ENCODE data around the gene ARSJ. TPM values are rescaled to one million over a fixed set of nuclear protein-coding genes. Genes with fewer than 3 reads are reported as not detected.

ARSJ gene
- total and polyA plus RNA-seq, 2 experiments from 2014 or later: 0.30 TPM; not detected in 1

DNA sequence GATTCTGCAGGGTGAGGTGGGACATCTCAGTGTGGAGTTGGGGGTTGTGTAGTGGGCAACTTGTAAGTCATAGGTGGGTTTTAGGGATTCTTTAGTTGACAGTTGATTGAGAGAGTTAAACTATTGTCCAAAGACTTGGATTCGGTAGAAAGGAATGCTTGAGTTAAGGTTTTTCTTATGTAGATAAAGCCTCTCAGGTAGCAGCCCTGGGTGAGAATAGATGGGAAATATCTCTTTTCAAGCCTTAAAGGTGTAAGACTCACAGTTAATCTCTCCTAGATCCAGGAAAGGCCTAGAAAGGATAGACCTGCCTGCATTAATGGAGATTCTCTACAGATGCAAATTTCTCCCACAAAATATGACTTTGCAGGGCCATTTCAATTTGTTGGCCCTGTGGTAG is 108.4 kb downstream of the ARSJ start:
- TF ChIP-seq, protein P1, sequence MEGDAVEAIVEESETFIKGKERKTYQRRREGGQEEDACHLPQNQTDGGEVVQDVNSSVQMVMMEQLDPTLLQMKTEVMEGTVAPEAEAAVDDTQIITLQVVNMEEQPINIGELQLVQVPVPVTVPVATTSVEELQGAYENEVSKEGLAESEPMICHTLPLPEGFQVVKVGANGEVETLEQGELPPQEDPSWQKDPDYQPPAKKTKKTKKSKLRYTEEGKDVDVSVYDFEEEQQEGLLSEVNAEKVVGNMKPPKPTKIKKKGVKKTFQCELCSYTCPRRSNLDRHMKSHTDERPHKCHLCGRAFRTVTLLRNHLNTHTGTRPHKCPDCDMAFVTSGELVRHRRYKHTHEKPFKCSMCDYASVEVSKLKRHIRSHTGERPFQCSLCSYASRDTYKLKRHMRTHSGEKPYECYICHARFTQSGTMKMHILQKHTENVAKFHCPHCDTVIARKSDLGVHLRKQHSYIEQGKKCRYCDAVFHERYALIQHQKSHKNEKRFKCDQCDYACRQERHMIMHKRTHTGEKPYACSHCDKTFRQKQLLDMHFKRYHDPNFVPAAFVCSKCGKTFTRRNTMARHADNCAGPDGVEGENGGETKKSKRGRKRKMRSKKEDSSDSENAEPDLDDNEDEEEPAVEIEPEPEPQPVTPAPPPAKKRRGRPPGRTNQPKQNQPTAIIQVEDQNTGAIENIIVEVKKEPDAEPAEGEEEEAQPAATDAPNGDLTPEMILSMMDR (IDR thresholded peaks at IDR 0.05; ENCODE audit: low read depth, low read length): no peak
- H3K36me3 ChIP-seq: no peaks in the 10 kb centered on the region
- H3K4me1 ChIP-seq (ENCODE audit: low read depth): no peaks in the 10 kb centered on the region
- no peak for DNase-seq (ENCODE audit: low read depth in 1 of 2, low spot score in 1 of 2)
- H3K27me3 ChIP-seq: no peaks in the 10 kb centered on the region
- no peak overlapping the region for H3K4me3 ChIP-seq
- no peaks in the 10 kb centered on the region for H3K9me3 ChIP-seq (ENCODE audit: low read depth)
- no peak overlapping the region for H3K27ac ChIP-seq

DNA sequence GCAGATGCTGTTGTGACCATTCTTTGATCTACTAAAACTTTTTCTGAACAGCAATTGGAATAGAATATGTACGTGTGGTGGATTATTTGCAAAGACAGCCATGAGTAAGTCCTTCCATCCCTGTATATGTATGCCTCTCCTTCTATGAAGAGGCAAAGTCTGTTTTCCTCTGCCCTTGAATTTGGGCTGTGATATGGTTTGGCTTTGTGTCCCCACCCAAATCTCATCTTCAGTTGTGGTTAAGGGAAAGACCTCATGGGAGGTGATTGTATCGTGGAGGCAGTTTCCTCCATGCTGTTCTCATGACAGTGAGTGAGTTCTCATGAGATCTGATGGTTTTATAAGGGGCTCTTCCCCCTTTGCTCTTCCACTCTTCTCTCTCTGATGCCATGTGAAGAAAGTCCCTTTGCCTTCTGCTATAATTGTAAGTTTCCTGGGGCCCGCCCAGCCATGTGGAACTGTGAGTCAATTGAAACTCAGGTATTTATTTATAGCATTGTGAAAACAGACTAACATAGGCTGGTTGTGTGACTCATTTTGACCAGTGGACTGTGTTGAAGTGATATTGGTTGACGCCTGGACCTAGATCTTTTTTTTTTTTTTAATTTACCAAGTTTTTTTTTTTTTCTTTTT is 109.6 kb downstream of the ARSJ start:
- no peaks in the 10 kb centered on the region for H3K4me1 ChIP-seq (ENCODE audit: low read depth)
- no peak overlapping the region for H3K27ac ChIP-seq
- DNase-seq (ENCODE audit: low read depth in 1 of 2, low spot score in 1 of 2): no peak
- no peaks in the 10 kb centered on the region for H3K27me3 ChIP-seq
- H3K9me3 ChIP-seq (ENCODE audit: low read depth): no peaks in the 10 kb centered on the region
- TF ChIP-seq, protein P1 (IDR thresholded peaks at IDR 0.05; ENCODE audit: low read depth, low read length): no peak
- no peaks in the 10 kb centered on the region for H3K36me3 ChIP-seq
- H3K4me3 ChIP-seq: no peak overlapping the region

DNA sequence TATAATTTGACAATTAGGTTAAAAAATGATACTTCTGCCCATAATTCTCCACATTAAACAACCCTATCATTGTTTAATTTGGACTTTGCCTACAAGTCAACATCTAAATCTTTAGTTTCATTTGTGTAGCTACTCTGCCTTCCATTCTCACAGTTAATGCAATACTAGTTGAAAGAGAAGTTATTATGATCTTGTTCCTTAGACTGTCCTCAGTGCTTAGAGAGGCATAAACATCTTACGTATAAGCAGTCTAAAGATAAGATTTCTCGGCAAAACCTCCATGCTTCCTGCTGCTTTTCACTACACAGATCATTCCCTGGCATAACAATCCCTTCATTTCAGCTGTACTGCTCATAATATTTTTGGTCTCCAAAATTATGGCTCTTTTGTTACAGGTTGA is 112.8 kb downstream of the ARSJ start:
- Histone ChIP-seq H3K4me3 (no peak overlapping the region), H3K9me3 (ENCODE audit: low read depth) (no peaks in the 10 kb centered on the region)
- TF ChIP-seq, protein P1 (IDR thresholded peaks at IDR 0.05; ENCODE audit: low read depth, low read length): no peak

DNA sequence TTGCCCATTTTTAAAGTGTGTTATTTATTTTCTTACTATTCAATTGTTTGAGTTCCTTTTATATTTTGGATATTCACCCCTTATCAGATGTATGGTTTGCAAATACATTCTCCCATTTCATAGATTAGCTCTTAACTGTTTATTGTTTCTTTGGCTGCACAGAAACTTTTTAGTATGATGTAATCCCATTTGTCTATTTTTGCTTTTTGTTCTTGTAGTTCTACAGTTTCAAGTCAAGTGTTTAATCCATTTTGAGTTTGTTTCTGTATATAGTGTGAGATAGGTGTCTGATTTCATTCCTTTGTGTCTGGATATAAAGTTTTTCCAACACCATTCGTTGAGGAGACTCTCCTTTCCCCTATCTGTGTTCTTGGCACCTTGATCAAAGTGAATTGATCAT is 120.5 kb downstream of the ARSJ start:
- H3K4me3 ChIP-seq: no peak overlapping the region
- H3K27me3 ChIP-seq: no peaks in the 10 kb centered on the region
- no peak for DNase-seq (ENCODE audit: low read depth in 1 of 2, low spot score in 1 of 2)
- H3K9me3 ChIP-seq (ENCODE audit: low read depth): no peaks in the 10 kb centered on the region
- H3K36me3 ChIP-seq: no peaks in the 10 kb centered on the region
- H3K4me1 ChIP-seq (ENCODE audit: low read depth): no peaks in the 10 kb centered on the region
- TF ChIP-seq, protein P1 (IDR thresholded peaks at IDR 0.05; ENCODE audit: low read depth, low read length): no peak
- no peak overlapping the region for H3K27ac ChIP-seq

More for the DNA sequence above, 112.8 kb downstream of the ARSJ start:
- H3K27me3 ChIP-seq: no peaks in the 10 kb centered on the region
- no peak for DNase-seq (ENCODE audit: low read depth in 1 of 2, low spot score in 1 of 2)
- H3K4me1 ChIP-seq (ENCODE audit: low read depth): no peaks in the 10 kb centered on the region
- no peak overlapping the region for H3K27ac ChIP-seq
- H3K36me3 ChIP-seq: no peaks in the 10 kb centered on the region

DNA sequence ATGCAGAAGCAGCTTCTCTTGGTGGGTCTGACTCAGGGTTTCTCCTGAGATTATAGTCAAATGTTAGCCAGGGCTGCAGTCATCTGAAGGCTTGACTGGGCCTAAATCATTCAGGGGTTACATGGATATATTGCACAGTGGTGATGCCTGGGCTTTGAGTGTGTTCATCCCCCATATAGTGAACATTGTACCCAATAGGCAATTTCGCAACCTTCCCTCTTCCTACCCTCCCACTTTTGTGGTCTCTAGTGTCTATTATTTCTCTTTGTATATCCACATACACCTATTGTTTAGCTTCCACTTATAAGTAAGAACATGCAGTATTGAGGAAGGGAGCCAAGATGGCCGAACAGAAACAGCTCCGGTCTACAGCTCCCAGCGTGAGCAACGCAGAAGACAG is 127.6 kb downstream of the ARSJ start:
- Histone ChIP-seq H3K4me3 (no peak overlapping the region), H3K27ac (no peak overlapping the region), H3K9me3 (ENCODE audit: low read depth) (no peaks in the 10 kb centered on the region), H3K36me3 (no peaks in the 10 kb centered on the region), H3K4me1 (ENCODE audit: low read depth) (no peaks in the 10 kb centered on the region), H3K27me3 (no peaks in the 10 kb centered on the region)
- TF ChIP-seq, protein P1 (IDR thresholded peaks at IDR 0.05; ENCODE audit: low read depth, low read length): no peak
- DNase-seq (ENCODE audit: low read depth in 1 of 2, low spot score in 1 of 2): no peak

Other genes starting within 250 kb of the ARSJ start
- gene CAMK2D, start 217.9 kb downstream of the ARSJ start, total RNA-seq: 74.9 and 84.7 TPM in 2 replicates
- 60.6 and 88.5 TPM in 2 replicates for gene CAMK2D, start 217.9 kb downstream of the ARSJ start, polyA plus RNA-seq